Measurements from ENCODE around the gene LHFPL5.

DNA sequence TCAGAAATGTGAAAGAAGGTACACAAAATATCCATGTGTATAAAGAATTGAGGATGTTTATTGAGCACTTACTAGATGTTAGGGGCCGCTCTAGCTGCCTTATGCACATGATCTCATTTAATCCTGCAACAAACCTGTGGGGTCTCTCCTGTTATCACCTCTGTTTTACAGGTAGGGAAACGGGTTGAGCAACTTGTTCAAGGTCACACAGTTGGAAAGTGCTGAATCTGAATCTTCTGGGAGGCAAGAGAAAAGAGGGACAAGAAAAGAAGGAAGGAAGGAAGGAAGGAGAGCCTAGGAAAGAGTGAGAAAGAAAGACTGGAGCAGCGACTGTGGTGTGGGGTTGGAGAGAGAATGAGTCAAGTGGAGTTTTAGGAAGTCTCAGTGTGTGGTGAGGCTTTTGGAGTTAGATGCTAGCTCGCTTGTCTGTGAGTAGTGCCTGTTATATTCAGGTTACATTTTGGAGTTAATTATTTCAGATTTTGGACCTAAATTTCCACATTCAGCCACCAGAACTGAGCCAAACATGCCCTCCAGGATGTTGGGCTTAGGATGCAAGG lies 16.6 kb upstream of the LHFPL5 start:
- TF ChIP-seq, protein P1, sequence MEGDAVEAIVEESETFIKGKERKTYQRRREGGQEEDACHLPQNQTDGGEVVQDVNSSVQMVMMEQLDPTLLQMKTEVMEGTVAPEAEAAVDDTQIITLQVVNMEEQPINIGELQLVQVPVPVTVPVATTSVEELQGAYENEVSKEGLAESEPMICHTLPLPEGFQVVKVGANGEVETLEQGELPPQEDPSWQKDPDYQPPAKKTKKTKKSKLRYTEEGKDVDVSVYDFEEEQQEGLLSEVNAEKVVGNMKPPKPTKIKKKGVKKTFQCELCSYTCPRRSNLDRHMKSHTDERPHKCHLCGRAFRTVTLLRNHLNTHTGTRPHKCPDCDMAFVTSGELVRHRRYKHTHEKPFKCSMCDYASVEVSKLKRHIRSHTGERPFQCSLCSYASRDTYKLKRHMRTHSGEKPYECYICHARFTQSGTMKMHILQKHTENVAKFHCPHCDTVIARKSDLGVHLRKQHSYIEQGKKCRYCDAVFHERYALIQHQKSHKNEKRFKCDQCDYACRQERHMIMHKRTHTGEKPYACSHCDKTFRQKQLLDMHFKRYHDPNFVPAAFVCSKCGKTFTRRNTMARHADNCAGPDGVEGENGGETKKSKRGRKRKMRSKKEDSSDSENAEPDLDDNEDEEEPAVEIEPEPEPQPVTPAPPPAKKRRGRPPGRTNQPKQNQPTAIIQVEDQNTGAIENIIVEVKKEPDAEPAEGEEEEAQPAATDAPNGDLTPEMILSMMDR (IDR thresholded peaks at IDR 0.05) = no peak
- TF ChIP-seq EZH2 (IDR thresholded peaks at IDR 0.05; ENCODE audit: borderline replicate concordance, insufficient read depth, low read depth, low read length, poor library complexity, severe bottlenecking) = no peak

Data from B cell (primary cell).